ENCODE data around the gene CCDC88C. TPM values are rescaled to one million over a fixed set of nuclear protein-coding genes. Genes with fewer than 3 reads are reported as not detected.

Gene CCDC88C
- total and polyA plus RNA-seq, 8 donors: 26.2 to 41.8 (median 31.6) TPM

DNA sequence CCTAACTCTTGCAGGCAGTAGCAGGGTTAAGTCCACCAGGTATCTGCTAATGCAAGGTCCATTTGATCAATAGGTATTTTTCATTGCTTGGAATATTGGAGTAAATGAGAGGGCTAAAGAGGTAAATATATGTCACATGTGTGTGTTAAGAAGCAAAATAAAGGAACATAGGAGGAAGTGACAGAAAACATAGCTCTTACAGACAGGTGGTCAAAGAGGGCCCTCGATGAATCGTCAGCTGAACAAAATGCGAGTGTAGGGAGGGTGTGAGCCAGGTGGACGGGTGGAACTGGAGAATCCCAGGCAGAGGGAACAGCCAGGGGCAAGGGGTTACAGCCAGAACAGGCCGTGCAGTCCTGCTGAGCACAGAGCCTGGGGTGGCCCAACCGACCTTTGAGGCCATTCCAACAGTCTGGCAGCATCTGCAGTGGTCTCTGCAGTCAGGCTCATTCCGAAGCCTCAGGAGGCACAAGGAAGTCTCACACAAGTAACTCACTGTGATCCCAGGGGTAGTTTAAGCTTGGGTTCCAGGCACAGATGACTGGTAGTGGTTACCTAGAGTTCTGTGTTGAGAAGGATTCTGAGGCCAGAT lies 43.2 kb downstream of the CCDC88C start:
- no peak for DNase-seq
- intact Hi-C loops (cut with DNase I): no loop called here
- H3K36me3 ChIP-seq: no peaks in the 10 kb centered on the region
- peaks cover 37 to 100% of the 10 kb centered on the region in 2 donors for H3K4me1 ChIP-seq
- H3K9me3 ChIP-seq: no peaks in the 10 kb centered on the region
- H3K27me3 ChIP-seq: no peaks in the 10 kb centered on the region
- peak overlapping the region in 1 of 2 donors; percentile 58 for H3K27ac ChIP-seq
- TF ChIP-seq, protein P1, sequence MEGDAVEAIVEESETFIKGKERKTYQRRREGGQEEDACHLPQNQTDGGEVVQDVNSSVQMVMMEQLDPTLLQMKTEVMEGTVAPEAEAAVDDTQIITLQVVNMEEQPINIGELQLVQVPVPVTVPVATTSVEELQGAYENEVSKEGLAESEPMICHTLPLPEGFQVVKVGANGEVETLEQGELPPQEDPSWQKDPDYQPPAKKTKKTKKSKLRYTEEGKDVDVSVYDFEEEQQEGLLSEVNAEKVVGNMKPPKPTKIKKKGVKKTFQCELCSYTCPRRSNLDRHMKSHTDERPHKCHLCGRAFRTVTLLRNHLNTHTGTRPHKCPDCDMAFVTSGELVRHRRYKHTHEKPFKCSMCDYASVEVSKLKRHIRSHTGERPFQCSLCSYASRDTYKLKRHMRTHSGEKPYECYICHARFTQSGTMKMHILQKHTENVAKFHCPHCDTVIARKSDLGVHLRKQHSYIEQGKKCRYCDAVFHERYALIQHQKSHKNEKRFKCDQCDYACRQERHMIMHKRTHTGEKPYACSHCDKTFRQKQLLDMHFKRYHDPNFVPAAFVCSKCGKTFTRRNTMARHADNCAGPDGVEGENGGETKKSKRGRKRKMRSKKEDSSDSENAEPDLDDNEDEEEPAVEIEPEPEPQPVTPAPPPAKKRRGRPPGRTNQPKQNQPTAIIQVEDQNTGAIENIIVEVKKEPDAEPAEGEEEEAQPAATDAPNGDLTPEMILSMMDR (IDR thresholded peaks at IDR 0.05): no peak
- no peak overlapping the region for H3K4me3 ChIP-seq
- ATAC-seq: no peak

DNA sequence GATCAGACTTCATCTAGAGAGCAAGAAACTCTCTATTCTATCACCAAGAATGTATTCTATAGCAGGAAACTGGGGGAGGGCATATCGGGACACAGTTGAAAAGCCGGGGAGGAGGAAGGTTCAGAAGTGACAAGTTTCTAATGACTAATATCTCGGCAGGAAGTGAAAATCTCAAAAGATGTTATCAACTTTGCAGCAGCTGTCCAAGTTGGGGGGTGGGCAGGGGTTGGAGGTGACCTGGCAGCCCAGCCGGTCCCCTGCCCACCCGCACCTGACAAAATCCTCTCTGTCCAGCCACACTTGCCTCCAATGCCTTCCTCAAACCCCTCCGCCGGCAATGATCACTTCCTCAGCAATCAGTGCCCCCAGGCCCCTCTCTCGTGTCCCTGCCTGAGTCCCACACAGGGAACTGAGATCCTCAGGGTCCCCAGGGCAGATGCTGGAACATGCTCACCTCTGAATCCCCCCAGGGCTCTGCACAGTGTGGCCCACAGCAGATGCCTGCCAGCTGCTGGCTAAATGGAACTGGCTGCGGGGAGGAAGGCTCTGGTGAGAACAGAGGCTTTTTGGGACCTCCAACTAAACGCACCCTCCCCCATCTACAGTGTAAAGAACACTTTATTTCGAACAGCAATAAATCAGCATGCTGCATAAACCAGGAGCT lies 43.9 kb downstream of the CCDC88C start:
- H3K9me3 ChIP-seq: no peaks in the 10 kb centered on the region
- DNase-seq: no peak
- H3K27me3 ChIP-seq: no peaks in the 10 kb centered on the region
- no peak overlapping the region for H3K4me3 ChIP-seq
- peaks cover 37 to 100% of the 10 kb centered on the region in 2 donors for H3K4me1 ChIP-seq
- intact Hi-C loops (cut with DNase I): no loop called here
- no peak for ATAC-seq
- peak overlapping the region in 1 of 2 donors; percentile 58 for H3K27ac ChIP-seq
- TF ChIP-seq, protein P1 (IDR thresholded peaks at IDR 0.05): no peak
- H3K36me3 ChIP-seq: no peaks in the 10 kb centered on the region

DNA sequence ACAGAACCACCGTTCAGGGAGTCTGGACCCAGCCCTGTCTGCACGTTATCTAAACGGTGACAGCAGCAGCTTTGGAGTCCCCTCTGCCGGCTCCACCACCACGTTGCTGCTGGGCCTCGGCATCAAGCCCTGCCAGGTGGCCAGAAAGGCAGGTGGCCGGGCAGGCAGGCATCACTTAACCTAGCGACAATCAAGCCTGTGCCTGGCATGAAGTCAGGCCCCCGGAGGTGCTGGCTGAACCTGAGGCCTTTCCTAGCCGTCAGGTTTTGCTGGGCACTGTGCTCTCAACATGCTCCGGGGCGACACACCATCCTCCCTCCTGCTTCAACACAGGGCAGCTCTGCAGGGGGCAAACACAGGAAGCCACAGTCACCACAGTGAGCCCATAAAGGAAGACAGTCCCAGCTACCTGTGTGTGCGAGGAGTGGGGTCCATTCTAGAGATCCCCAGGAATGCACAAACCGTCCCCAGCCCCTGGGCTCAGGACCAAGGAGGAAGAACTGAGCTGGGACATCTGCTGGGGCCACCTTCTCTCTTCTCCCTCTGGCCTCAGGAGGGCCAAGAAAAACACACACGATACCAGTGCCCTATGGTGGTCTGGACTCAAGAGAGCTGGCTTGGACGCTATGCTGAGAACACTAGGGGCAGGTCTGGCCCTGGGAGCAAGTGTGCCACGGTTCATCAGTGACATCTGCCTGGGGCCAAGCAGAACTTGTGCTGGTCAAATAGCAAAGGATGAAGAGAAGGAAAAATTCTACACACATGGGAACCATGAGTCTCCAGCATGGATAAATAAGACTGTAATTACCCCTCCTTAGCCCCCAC lies 44.7 kb downstream of the CCDC88C start:
- H3K27ac ChIP-seq: peak overlapping the region in 1 of 2 donors; percentile 58
- ATAC-seq: no peak
- DNase-seq: no peak
- H3K36me3 ChIP-seq: no peaks in the 10 kb centered on the region
- intact Hi-C loops (cut with DNase I): no loop called here
- TF ChIP-seq, protein P1 (IDR thresholded peaks at IDR 0.05): no peak
- H3K9me3 ChIP-seq: no peaks in the 10 kb centered on the region
- no peak overlapping the region for H3K4me3 ChIP-seq
- no peaks in the 10 kb centered on the region for H3K27me3 ChIP-seq
- H3K4me1 ChIP-seq: peaks cover 33 to 100% of the 10 kb centered on the region in 2 donors

DNA sequence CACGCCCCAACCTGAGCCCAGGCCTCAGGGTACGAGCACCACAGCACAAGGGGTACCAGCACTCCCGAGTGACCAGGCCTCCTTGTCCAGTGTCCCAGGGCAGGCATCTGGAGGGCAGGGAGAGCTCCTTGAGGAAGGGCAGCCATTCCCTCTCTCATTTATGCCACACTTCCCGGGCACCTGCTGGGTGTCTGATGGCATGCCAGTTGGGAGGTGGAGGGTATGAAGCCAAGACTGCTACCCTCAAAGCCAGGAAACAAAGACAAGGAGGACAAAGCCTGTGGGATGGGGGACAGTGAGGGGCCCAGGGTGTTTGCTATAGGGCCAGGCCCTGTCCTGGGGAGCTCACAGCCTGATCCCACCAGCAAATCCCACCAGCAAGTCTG lies 45.6 kb downstream of the CCDC88C start:
- no peaks in the 10 kb centered on the region for H3K27me3 ChIP-seq
- no peak overlapping the region for H3K4me3 ChIP-seq
- H3K36me3 ChIP-seq: no peaks in the 10 kb centered on the region
- intact Hi-C loops (cut with DNase I): no loop called here
- peaks cover 33 to 100% of the 10 kb centered on the region in 2 donors for H3K4me1 ChIP-seq
- DNase-seq: no peak
- TF ChIP-seq, protein P1 (IDR thresholded peaks at IDR 0.05): no peak
- ATAC-seq: no peak
- no peaks in the 10 kb centered on the region for H3K9me3 ChIP-seq
- H3K27ac ChIP-seq: peak overlapping the region in 1 of 2 donors; percentile 37

Data from left lung (tissue), 10 donors.